ENCODE measurements around the gene CCDC90B. TPM values are rescaled to one million over a fixed set of nuclear protein-coding genes. Genes with fewer than 3 reads are reported as not detected.

The CCDC90B gene
- total and polyA plus RNA-seq, 2 of the 13 experiments (the other 11 are each of a cell fraction or from before 2014, with no cell fraction given), result 17.1 to 46.1 TPM

DNA sequence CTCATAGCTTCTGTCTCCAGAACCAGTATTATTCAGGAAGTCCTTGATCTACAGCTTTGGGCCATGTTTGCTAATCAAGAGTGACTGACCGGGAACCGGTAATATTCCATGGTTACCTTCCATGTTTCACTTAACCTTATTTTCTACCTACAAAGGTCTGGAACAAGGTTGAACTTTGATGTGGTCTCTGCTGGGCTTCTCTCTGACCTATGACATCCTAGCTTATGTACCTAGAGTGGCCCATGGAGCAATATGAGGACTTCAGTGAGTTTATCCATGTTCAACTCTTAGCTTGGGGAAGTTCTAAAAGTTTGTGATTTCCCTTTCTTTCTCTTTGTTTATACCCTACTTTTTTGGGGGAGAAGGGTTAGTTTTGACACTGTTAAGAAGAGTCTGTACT, 33.2 kb downstream of the CCDC90B start (continued):
- TF ChIP-seq USF2 (IDR thresholded peaks at IDR 0.05; ENCODE audit: low read depth, low read length) (no peak), USF2 (CRISPR knock-in tag; IDR thresholded peaks at IDR 0.05; ENCODE audit: borderline replicate concordance) (no peak), TOPORS (CRISPR knock-in tag; IDR thresholded peaks at IDR 0.05) (no peak), REXO4 (CRISPR knock-in tag; IDR thresholded peaks at IDR 0.05; ENCODE audit: borderline replicate concordance) (no peak), ZNF572 (CRISPR knock-in tag; IDR thresholded peaks at IDR 0.05) (no peak), ATF7-NPFF (CRISPR knock-in tag; IDR thresholded peaks at IDR 0.05; ENCODE audit: low read depth) (no peak), YY1 (IDR thresholded peaks at IDR 0.05; ENCODE audit: insufficient read depth, insufficient replicate concordance, low read depth, low read length) (no peak), E2F2 (CRISPR knock-in tag; IDR thresholded peaks at IDR 0.05; ENCODE audit: borderline replicate concordance) (no peak), ZNF414 (CRISPR knock-in tag; IDR thresholded peaks at IDR 0.05) (no peak), TFE3 (CRISPR knock-in tag; IDR thresholded peaks at IDR 0.05) (no peak), KLF15 (CRISPR knock-in tag; IDR thresholded peaks at IDR 0.05; ENCODE audit: borderline replicate concordance) (no peak), MXI1 (IDR thresholded peaks at IDR 0.05; ENCODE audit: borderline replicate concordance, low read depth, low read length) (no peak), ZNF280D (CRISPR knock-in tag; IDR thresholded peaks at IDR 0.05) (no peak), ZBTB7A (CRISPR knock-in tag; IDR thresholded peaks at IDR 0.05) (no peak), ZKSCAN8 (CRISPR knock-in tag; IDR thresholded peaks at IDR 0.05; ENCODE audit: borderline replicate concordance) (no peak), NKX3-1 (CRISPR knock-in tag; IDR thresholded peaks at IDR 0.05) (no peak)
- TF ChIP-seq, protein P1, sequence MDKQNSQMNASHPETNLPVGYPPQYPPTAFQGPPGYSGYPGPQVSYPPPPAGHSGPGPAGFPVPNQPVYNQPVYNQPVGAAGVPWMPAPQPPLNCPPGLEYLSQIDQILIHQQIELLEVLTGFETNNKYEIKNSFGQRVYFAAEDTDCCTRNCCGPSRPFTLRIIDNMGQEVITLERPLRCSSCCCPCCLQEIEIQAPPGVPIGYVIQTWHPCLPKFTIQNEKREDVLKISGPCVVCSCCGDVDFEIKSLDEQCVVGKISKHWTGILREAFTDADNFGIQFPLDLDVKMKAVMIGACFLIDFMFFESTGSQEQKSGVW (CRISPR knock-in tag; IDR thresholded peaks at IDR 0.05; ENCODE audit: borderline replicate concordance), result no peak
- TF ChIP-seq, protein P2, sequence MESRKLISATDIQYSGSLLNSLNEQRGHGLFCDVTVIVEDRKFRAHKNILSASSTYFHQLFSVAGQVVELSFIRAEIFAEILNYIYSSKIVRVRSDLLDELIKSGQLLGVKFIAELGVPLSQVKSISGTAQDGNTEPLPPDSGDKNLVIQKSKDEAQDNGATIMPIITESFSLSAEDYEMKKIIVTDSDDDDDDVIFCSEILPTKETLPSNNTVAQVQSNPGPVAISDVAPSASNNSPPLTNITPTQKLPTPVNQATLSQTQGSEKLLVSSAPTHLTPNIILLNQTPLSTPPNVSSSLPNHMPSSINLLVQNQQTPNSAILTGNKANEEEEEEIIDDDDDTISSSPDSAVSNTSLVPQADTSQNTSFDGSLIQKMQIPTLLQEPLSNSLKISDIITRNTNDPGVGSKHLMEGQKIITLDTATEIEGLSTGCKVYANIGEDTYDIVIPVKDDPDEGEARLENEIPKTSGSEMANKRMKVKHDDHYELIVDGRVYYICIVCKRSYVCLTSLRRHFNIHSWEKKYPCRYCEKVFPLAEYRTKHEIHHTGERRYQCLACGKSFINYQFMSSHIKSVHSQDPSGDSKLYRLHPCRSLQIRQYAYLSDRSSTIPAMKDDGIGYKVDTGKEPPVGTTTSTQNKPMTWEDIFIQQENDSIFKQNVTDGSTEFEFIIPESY (CRISPR knock-in tag; IDR thresholded peaks at IDR 0.05), result no peak

Data from HepG2 (cell line).